ENCODE data around the gene MAP3K14.
"Not testable (repeated sequence)": the region's sequence is repeated elsewhere in the genome, so short reads cannot be mapped to it uniquely, and the experiment has no call there.

The MAP3K14 gene

GRCh38 chr17:45316434-45317110 is at the start of gene MAP3K14:
Gene MAP3K14 (minus strand): TSS chr17:45317020. CDS start chr17:45290745, 26,275 bp downstream.
- DNase-seq: no peak

GRCh38 chr17:45366049-45366448 is 49.2 kb upstream of the MAP3K14 start:
- no peak for DNase-seq

- DNase-seq: no peak
These were observed 47.9 kb upstream of the MAP3K14 start for GRCh38 chr17:45364531-45365390.

GRCh38 chr17:45363498-45363897 is 46.7 kb upstream of the MAP3K14 start:
- no peak for DNase-seq

- DNase-seq: no peak
These were observed 45.2 kb upstream of the MAP3K14 start for GRCh38 chr17:45361976-45362375.

GRCh38 chr17:45361451-45361850 is 44.6 kb upstream of the MAP3K14 start:
- DNase-seq: no peak

GRCh38 chr17:45357364-45357997 is 40.7 kb upstream of the MAP3K14 start:
- no peak for DNase-seq

GRCh38 chr17:45355087-45355486 is 38.3 kb upstream of the MAP3K14 start:
- DNase-seq: no peak

GRCh38 chr17:45353043-45353442 is 36.2 kb upstream of the MAP3K14 start:
- DNase-seq: no peak

GRCh38 chr17:45351831-45352230 is 35.0 kb upstream of the MAP3K14 start:
- no peak for DNase-seq

- no peak for DNase-seq
These were observed 30.6 kb upstream of the MAP3K14 start for GRCh38 chr17:45347444-45347843.

GRCh38 chr17:45346216-45347015 is 29.6 kb upstream of the MAP3K14 start:
- no peak for DNase-seq

GRCh38 chr17:45345554-45346215 is 28.9 kb upstream of the MAP3K14 start:
- DNase-seq: no peak

GRCh38 chr17:45345246-45345553 is 28.4 kb upstream of the MAP3K14 start:
- DNase-seq: no peak

- DNase-seq: not testable (repeated sequence)
These were observed 27.3 kb upstream of the MAP3K14 start for GRCh38 chr17:45343967-45344664.

GRCh38 chr17:45342871-45343526 is 26.2 kb upstream of the MAP3K14 start:
- no peak for DNase-seq

GRCh38 chr17:45342306-45342705 is 25.5 kb upstream of the MAP3K14 start:
- no peak for DNase-seq

- peak in 1 of 2 experiments; percentile 50 for DNase-seq
These were observed 24.8 kb upstream of the MAP3K14 start for GRCh38 chr17:45341533-45342158.

- DNase-seq: no peak
These were observed 23.1 kb upstream of the MAP3K14 start for GRCh38 chr17:45339646-45340605.

Data from SW 1271 (cell line).